Thoracic aorta (tissue), 2 donors: ENCODE results near the gene NDST3. TPM values are rescaled to one million over a fixed set of nuclear protein-coding genes. Genes with fewer than 3 reads are reported as not detected.

Source experiments
- ATAC-seq: fragments of 150-250 bp; one replicate; pipeline ENCODE4 v1.8.0; 2017; ENCODE audit warnings: low read depth; ENCODE audit not compliant: insufficient number of reproducible peaks, low FRiP score
- DNase-seq: peaks from one replicate; pipeline ENCODE4 v3.0.0-alpha.2; 2020; ENCODE audit warnings: low spot score
- H3K27ac ChIP-seq, 2 donors: fragments of 200-600 bp; sonication (generic); 1 replicate in 1 of 2; 2 replicates in 1 of 2; pipeline ENCODE4 v1.5.1; 2016; ENCODE audit warnings: mild to moderate bottlenecking in 2 of 2, moderate library complexity in 2 of 2
- H3K27me3 ChIP-seq: fragments of 200-600 bp; sonication (generic); replicated peaks from 2 replicates; pipeline ENCODE4 v1.6.0; 2016; ENCODE audit warnings: mild to moderate bottlenecking; ENCODE audit not compliant: insufficient read depth
- H3K36me3 ChIP-seq: fragments of 200-600 bp; sonication (generic); one replicate; pipeline ENCODE4 v1.5.1; 2016
- H3K4me1 ChIP-seq, 2 donors: fragments of 200-600 bp; sonication (generic); 1 replicate in 1 of 2; 2 replicates in 1 of 2; pipeline versions ENCODE4 v1.5.1 to v1.6.0; 2016; ENCODE audit warnings: low read depth in 2 of 2, mild to moderate bottlenecking in 1 of 2; ENCODE audit not compliant: control insufficient read depth in 1 of 2
- H3K4me3 ChIP-seq: fragments of 200-600 bp; sonication (generic); 2 replicates; pipeline ENCODE4 v1.5.1; 2016; ENCODE audit warnings: mild to moderate bottlenecking
- H3K9me3 ChIP-seq: fragments of 200-600 bp; sonication (generic); 2 replicates; pipeline ENCODE4 v1.5.1; 2016
- total RNA-seq, 2 donors: library from RNA; depleted of rRNA; stranded (reverse); fragments of >200 nt; gene quantifications; one replicate each; pipeline versions ENCODE4 v1.1.0 to v1.2.3, GENCODE V29; 2016
- TF ChIP-seq, protein P1 (sequence below): fragments of 200-600 bp; sonication (generic); IDR thresholded peaks from one replicate; pipeline ENCODE4 v1.5.1; 2019; ENCODE audit warnings: antibody characterized with exemption

Gene NDST3
- total RNA-seq, 2 donors from 2014 or later, result not detected

- no peak for ATAC-seq
Measured at GRCh38 chr4:118113220-118113619, 78.9 kb downstream of the NDST3 start.

GRCh38 chr4:118114720-118115119 is 80.4 kb downstream of the NDST3 start:
- DNase-seq, result no peak
- H3K9me3 ChIP-seq, result no peaks in the 10 kb centered on the region

More at GRCh38 chr4:118113220-118113619, 78.9 kb downstream of the NDST3 start:
- H3K27ac ChIP-seq, result no peak overlapping the region
- no peak overlapping the region for H3K4me3 ChIP-seq
- no peaks in the 10 kb centered on the region for H3K9me3 ChIP-seq
- H3K27me3 ChIP-seq, result no peaks in the 10 kb centered on the region
- H3K36me3 ChIP-seq, result no peaks in the 10 kb centered on the region
- TF ChIP-seq, protein P1, sequence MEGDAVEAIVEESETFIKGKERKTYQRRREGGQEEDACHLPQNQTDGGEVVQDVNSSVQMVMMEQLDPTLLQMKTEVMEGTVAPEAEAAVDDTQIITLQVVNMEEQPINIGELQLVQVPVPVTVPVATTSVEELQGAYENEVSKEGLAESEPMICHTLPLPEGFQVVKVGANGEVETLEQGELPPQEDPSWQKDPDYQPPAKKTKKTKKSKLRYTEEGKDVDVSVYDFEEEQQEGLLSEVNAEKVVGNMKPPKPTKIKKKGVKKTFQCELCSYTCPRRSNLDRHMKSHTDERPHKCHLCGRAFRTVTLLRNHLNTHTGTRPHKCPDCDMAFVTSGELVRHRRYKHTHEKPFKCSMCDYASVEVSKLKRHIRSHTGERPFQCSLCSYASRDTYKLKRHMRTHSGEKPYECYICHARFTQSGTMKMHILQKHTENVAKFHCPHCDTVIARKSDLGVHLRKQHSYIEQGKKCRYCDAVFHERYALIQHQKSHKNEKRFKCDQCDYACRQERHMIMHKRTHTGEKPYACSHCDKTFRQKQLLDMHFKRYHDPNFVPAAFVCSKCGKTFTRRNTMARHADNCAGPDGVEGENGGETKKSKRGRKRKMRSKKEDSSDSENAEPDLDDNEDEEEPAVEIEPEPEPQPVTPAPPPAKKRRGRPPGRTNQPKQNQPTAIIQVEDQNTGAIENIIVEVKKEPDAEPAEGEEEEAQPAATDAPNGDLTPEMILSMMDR, result no peak
- no peaks in the 10 kb centered on the region for H3K4me1 ChIP-seq
- DNase-seq, result no peak

DNA sequence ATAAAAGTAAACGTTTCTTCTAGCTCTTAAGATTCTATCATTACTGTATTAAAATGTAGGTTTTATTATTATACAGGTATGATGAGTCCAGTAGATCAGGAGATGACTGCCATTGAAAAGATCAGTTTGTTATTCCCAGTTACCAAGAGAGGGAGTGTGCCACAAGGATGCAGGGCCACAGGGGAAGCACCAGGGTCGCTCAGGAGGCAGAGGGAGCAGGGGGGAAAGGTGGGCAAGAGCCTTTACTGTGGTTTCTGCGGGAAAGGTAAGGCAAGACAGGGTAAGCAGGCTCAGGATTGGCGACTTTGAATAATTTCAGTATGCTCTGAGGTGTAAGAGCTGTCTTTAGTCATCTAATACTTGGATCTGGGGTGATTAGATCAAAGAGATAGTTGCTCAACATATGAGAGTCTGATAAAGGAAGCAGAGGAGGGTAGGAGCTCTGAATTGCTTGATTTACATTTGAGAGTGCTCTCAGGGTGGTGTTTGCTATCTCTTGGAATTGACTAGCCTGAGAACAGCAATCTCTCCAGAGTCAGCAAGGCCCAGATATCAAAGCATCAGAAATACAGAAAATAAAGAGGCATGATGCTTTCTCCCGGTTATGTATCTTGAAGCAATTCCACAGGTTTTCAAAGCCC is 86.0 kb downstream of the NDST3 start:
- Histone ChIP-seq H3K4me1 (no peaks in the 10 kb centered on the region), H3K27ac (no peak overlapping the region), H3K9me3 (no peaks in the 10 kb centered on the region), H3K4me3 (no peak overlapping the region), H3K36me3 (no peaks in the 10 kb centered on the region), H3K27me3 (no peaks in the 10 kb centered on the region)
- TF ChIP-seq, protein P1, result no peak
- ATAC-seq (no peak), DNase-seq (no peak)

More at GRCh38 chr4:118114720-118115119, 80.4 kb downstream of the NDST3 start:
- ATAC-seq, result no peak
- H3K27ac ChIP-seq, result no peak overlapping the region
- H3K4me3 ChIP-seq, result no peak overlapping the region
- H3K27me3 ChIP-seq, result no peaks in the 10 kb centered on the region
- TF ChIP-seq, protein P1, result no peak
- H3K36me3 ChIP-seq, result no peaks in the 10 kb centered on the region
- H3K4me1 ChIP-seq, result no peaks in the 10 kb centered on the region

DNA sequence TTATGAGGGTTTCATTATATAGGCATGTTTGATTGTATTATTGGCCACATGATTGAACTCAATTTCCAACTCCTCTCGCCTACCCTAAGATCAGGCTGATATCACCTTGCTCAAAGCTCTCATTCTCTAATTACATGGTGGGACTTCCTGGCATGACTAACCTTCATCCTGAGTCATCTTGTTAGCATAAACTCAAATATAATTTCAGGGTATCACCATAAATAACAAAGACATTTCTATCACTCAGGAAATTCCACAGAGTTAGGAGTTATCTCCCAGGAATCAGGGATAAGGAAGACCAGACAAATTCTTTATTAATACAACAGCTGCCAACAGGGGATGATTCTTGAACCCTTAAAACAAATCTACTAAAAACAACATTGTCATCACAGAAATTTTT is 90.7 kb downstream of the NDST3 start:
- TF ChIP-seq, protein P1, result no peak
- no peak for ATAC-seq
- Histone ChIP-seq H3K27ac (no peak overlapping the region), H3K9me3 (no peaks in the 10 kb centered on the region), H3K4me1 (no peaks in the 10 kb centered on the region), H3K4me3 (no peak overlapping the region), H3K27me3 (no peaks in the 10 kb centered on the region), H3K36me3 (no peaks in the 10 kb centered on the region)
- DNase-seq, result no peak

DNA sequence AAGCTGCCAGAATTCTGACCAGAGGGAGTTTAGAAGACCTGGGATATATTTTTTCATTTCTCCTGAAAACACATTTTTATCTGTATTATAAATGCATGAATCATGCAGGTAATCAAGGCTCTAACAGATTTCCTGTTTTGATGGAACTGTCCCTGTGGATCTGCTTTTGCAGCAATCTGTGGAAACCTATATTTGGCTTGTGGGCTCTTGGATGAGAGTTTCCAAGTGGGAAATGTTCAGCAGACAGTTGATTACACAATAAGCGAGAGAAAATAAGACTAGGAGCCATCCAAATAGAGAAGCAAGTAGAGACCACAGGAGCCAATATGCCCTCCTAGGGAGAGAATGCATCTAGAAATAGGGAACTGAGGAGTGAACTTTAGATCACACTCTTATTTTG is 105.0 kb downstream of the NDST3 start:
- Histone ChIP-seq H3K4me3 (no peak overlapping the region), H3K27me3 (no peaks in the 10 kb centered on the region), H3K27ac (no peak overlapping the region), H3K9me3 (no peaks in the 10 kb centered on the region), H3K4me1 (no peaks in the 10 kb centered on the region), H3K36me3 (no peaks in the 10 kb centered on the region)
- DNase-seq (no peak), ATAC-seq (no peak)
- TF ChIP-seq, protein P1, result no peak
